ENCODE data around the gene LYRM7.

DNA sequence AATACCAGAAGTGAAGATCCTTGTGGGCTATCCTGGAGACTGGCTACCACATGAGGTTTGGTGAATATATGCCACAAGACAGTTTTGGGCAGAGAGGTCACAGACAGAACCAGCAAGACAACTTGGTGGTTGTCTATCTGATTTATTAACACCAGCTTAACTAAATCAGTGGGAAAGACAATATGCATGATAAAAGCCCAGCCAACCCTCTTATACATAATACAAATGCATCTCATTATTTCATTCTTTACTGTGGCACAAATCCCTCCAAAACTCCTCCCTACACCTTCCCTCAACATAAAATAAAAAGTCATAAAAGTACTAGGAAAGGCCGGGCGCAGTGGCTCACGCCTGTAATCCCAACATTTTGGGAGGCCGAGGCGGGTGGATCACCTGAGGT, 13.8 kb upstream of the LYRM7 start:
- TF ChIP-seq, protein P1, sequence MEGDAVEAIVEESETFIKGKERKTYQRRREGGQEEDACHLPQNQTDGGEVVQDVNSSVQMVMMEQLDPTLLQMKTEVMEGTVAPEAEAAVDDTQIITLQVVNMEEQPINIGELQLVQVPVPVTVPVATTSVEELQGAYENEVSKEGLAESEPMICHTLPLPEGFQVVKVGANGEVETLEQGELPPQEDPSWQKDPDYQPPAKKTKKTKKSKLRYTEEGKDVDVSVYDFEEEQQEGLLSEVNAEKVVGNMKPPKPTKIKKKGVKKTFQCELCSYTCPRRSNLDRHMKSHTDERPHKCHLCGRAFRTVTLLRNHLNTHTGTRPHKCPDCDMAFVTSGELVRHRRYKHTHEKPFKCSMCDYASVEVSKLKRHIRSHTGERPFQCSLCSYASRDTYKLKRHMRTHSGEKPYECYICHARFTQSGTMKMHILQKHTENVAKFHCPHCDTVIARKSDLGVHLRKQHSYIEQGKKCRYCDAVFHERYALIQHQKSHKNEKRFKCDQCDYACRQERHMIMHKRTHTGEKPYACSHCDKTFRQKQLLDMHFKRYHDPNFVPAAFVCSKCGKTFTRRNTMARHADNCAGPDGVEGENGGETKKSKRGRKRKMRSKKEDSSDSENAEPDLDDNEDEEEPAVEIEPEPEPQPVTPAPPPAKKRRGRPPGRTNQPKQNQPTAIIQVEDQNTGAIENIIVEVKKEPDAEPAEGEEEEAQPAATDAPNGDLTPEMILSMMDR (conservative IDR thresholded peaks at IDR 0.05 in 1 of 2, IDR thresholded peaks at IDR 0.05 in 1 of 2; ENCODE audit: low read depth in 1 of 2, low read length in 2 of 2) = no peak
- TF ChIP-seq EZH2 (IDR thresholded peaks at IDR 0.05; ENCODE audit: low read length, missing control alignments) = no peak
